H1 (cell line): ENCODE measurements around the gene CTDNEP1.

ENCODE experiments used
- JUN ChIP-seq: IDR thresholded peaks from 2 replicates; pipeline ENCODE4 v1.6.1; 2011; ENCODE audit warnings: low read depth, mild to moderate bottlenecking, improper control_type of control experiment, low read length
- RBBP5 ChIP-seq: IDR thresholded peaks from 2 replicates; pipeline ENCODE4 v1.7.1; 2012; ENCODE audit warnings: low read depth, mild to moderate bottlenecking, inconsistent platforms, low read length, moderate library complexity, borderline replicate concordance
- SP1 ChIP-seq: IDR thresholded peaks from 2 replicates; pipeline ENCODE4 v1.6.1; 2011; ENCODE audit warnings: low read depth, low read length
- TF ChIP-seq, protein P1 (sequence below), 3 experiments: IDR thresholded peaks; 1 replicate in 2 of 3; 2 replicates in 1 of 3; pipeline versions ENCODE4 v1.5.1 to v1.6.1; 2011; ENCODE audit warnings: low read length in 3 of 3, mild to moderate bottlenecking in 3 of 3, inconsistent platforms in 2 of 3, low read depth in 1 of 3, moderate library complexity in 1 of 3; ENCODE audit not compliant: insufficient read depth in 1 of 3; ENCODE audit errors: control extremely low read depth in 1 of 3

DNA sequence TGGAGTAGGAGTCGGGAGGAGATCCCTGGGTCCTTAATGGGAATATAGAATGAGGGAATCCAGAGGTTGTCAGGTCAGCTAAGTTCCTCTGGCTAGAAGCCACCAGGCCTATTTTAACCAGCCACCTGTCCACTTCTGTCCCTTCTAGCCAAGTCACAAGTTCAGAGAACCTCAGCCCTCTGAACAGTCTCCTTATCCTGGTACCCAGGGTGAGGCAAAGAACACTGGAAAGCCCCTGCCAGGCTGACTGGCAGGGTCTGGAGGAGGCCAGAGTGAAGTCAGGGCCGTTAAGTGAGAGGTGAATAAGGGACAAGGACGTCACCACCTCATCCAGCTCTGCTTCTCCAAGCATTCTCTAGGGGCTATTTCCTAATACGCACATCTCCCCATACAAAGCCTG lies 2.7 kb downstream of the CTDNEP1 start:
- no peak for TF ChIP-seq JUN
- no peak for TF ChIP-seq SP1
- TF ChIP-seq RBBP5, result no peak
- TF ChIP-seq, protein P1, sequence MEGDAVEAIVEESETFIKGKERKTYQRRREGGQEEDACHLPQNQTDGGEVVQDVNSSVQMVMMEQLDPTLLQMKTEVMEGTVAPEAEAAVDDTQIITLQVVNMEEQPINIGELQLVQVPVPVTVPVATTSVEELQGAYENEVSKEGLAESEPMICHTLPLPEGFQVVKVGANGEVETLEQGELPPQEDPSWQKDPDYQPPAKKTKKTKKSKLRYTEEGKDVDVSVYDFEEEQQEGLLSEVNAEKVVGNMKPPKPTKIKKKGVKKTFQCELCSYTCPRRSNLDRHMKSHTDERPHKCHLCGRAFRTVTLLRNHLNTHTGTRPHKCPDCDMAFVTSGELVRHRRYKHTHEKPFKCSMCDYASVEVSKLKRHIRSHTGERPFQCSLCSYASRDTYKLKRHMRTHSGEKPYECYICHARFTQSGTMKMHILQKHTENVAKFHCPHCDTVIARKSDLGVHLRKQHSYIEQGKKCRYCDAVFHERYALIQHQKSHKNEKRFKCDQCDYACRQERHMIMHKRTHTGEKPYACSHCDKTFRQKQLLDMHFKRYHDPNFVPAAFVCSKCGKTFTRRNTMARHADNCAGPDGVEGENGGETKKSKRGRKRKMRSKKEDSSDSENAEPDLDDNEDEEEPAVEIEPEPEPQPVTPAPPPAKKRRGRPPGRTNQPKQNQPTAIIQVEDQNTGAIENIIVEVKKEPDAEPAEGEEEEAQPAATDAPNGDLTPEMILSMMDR (IDR thresholded peaks at IDR 0.05; ENCODE audit: control extremely low read depth in 1 of 3, insufficient read depth in 1 of 3, low read depth in 1 of 3, low read length in 3 of 3), result no peak
